Prostate gland (tissue), 2 donors: ENCODE results near the gene ZSCAN30.

ENCODE experiments used
- CTCF ChIP-seq, 4 experiments: fragments of 200-600 bp in 2 of 4; fragments of 450-650 bp in 2 of 4; sonication (generic) in 2 of 4; IDR thresholded peaks; 1 replicate in 3 of 4; 2 replicates in 1 of 4; pipeline ENCODE4 v1.5.1; 2016 to 2019; ENCODE audit warnings: antibody characterized with exemption in 4 of 4, mild to moderate bottlenecking in 2 of 4, moderate library complexity in 2 of 4
- POLR2A ChIP-seq: fragments of 450-650 bp; IDR thresholded peaks from one replicate; pipeline ENCODE4 v1.6.1; 2016; ENCODE audit warnings: antibody characterized with exemption, mild to moderate bottlenecking
- POLR2AphosphoS5 ChIP-seq: sonication (generic); formaldehyde crosslinking; IDR thresholded peaks from one replicate; pipeline ENCODE4 v1.6.1; 2017; ENCODE audit warnings: antibody characterized with exemption

- TF ChIP-seq CTCF (IDR thresholded peaks at IDR 0.05) (no peak), POLR2A (no peak), POLR2AphosphoS5 (no peak)
Observed at GRCh38 chr18:35322486-35323458, 32.7 kb upstream of the ZSCAN30 start.
